ENCODE results near the gene HOGA1.

The HOGA1 gene

GRCh38 chr10:97584060-97584797 is at the start of gene HOGA1:
TSS of gene HOGA1 (plus strand) at chr10:97584389. CDS start at chr10:97584704, 315 bp downstream.
- DNase-seq: peak in 57 of 58 donors; percentile 15 to 98 (median 87)

DNA sequence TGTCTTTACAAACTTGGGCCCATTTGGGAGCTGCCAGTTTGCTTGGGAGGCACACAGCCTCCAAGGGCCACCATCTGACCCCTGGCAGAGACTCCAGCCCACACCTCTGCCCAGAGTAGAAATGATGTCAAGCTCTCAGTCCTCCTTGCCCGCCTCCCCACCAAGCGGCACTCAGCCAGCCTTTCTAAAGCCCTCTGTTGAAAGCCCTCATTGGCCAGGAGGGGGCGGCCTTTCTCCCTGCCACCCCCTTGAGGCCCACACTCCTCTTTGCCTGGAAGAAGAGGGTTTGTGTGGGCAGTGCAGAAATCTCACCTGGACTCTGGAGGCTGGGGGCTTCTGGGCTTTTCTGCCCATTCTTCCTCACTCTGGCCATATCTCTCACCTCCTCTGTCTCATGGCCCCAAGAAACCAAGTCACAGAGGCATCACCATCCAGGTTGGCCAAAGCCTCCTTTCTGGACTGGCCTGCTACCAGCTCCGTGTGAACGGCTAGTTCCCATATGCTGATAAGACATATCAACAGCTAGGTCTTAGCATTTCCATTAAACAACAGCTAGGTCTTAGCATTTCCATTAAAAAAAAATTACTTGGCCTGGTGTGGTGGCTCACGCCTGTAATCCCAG is 49.3 kb upstream of the HOGA1 start:
- DNase-seq: peak in 39 of 58 donors; percentile 8 to 73 (median 33)

- no peak for DNase-seq
These were observed 46.9 kb upstream of the HOGA1 start for GRCh38 chr10:97537186-97537869.

GRCh38 chr10:97538411-97538810 is 45.8 kb upstream of the HOGA1 start:
- DNase-seq: peak in 3 of 58 donors; percentile 9 to 29 (median 11)

GRCh38 chr10:97538839-97539238 is 45.4 kb upstream of the HOGA1 start:
- no peak for DNase-seq

GRCh38 chr10:97539523-97540200 is 44.5 kb upstream of the HOGA1 start:
- DNase-seq: no peak

DNA sequence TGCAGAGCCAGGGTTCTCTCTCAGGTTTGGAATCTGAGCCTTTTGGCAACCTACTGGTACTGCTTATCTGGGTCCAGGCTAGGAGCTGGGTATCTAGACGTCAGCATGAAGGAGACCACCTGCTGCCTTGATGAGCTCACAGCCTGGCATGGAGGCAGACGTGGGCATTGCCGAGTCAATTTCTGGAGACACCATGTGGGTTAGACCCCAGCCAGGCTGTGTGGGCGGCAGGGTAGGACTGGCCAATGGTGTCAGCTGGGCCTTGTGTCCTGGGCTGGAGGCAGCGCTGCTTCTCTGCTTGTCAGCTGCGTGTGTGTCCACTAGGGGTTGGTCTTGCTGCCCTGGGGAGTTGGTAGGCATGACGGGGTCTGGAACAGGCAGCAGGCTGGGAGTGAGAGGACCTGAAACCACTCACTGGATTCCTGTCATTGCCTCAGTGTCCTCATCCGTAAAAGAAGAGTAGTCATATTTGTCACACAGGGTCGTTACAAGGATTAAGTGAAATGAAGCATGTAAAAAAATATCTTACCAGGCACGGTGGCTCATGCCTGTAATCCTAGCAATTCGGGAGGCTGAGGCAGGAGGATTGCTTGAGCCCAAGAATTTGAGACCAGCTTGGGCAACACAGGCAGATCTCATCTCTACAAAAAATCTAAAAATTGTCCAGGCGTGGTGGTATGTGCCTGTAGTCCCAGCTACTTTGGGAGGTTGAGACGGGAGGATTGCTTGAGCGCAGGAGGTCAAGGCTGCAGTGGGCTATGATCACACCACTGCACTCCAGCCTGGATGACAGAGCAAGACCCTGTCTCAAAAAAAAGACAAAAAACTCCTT is 43.3 kb upstream of the HOGA1 start:
- DNase-seq: no peak

GRCh38 chr10:97542169-97543024 is 41.8 kb upstream of the HOGA1 start:
- peak in 45 of 58 donors; percentile 10 to 80 (median 47) for DNase-seq

DNA sequence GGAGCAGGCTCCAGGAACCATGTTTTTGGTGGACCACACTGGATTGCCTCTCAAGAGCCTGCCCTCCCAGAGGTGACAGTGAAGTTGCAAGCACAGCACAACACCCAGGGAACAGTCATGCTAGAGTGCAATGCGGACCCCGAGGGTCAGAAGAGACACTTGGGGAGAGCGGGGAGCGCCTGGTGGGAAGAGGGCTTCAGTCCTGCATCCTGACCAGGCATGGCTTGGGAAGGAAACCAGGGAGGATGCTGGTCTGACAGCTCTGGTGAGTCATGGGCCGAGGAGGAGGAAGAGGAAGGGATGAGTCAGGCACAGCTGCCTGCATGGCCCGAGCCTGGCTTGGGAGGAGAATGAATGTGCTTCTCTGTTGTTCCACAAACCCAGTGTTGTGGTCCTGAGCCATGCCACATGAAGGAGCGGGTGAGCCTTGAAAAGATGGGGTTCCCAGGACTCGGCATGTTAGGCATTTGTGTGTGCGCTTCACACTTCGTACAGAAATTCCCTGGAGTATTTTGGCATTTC is 41.1 kb upstream of the HOGA1 start:
- DNase-seq: peak in 56 of 58 donors; percentile 24 to 92 (median 78)

DNA sequence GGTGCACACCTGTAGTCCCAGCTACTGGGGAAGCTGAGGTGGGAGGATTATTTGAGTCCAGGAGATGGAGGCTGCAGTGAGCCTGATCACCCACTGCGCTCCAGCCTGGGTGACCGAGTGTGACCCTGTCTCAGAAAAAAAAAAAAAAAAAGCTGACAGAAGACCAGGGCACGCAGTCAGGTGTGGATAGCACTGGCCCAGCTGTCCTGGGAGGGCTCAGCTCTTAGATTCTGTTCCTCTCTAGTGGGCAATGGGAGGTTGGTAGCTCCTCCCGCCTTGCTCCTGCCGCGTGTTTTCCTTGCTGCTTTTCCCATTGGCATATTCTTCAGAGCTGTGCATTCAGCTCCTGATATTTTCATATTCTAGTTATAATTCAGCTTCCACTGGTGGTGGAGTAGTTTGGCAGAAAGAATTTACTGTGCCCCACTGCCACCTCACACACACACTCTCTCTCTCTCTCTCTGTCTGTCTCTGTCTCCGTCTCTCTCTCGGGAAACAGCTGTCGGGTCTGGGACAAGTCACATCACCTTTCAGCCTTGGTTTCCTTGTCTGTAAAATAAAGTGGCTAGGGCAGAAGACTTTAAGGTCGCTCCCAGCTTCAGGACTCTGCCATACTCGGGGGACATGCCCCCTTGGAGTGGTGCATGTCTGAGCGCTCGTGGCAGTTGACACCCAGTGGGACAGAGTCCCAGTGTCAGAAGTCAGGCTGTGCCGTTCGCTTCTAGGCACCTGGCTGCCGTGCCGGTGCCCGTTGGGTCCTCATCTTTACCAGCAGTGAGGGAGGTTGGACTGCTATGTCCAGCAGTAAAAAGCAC is 37.5 kb upstream of the HOGA1 start:
- DNase-seq: no peak

- DNase-seq: no peak
These were observed 37.0 kb upstream of the HOGA1 start for GRCh38 chr10:97547271-97547600.

DNA sequence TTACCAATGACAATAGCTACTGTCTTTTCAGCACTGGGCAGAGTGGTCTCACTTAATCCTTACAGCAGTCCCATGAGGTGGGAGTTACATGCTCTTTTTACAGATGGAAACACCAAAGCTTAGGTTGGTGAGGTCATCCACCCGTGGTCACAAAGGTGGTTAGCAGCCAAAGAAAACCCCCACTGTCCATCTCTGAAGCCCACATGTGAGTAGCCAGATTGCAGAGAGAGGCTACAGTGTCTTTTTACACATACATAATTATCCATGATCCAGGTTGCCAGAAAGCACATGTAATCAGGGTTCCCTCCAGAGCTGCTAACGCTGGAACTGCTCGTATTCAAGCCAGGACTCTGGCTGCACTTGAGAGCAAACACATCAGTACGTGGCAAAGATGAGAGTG is 36.2 kb upstream of the HOGA1 start:
- DNase-seq: no peak

GRCh38 chr10:97548828-97549455 is 35.2 kb upstream of the HOGA1 start:
- no peak for DNase-seq

DNA sequence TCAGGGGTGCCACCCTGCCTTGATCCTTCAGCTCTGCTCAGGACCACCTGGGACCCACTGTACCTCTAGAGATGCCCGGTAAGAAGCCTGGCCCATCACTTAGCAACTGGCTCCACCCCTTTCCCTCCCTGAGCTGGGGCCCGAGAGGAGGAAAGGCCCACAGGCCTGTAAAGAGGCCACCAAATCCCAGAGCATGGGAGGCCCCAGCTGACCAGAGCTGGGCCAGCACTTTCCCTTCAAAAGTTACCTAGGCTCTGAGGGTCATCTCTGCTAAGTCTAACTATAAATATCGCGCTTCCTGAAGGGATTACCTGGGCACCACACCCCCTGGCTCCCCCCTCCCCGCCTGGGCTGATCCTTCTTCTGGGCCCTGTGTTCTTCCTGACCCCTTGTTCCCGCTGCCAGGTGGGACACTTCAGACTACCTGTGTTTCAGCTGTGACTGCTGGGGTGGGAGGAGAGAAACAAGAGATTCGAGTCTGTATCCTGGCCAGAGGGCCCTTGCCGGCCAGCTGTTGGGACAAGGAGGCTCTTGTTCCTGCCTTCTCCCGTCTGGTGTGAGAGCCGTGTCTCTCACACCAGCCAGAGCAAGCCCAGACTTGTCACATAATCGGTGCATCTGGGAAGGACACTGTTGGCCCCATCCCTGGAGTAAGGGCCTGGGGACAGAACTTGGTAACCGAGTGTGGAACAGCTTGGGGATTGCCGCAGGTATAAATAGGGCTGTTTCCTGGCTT is 34.4 kb upstream of the HOGA1 start:
- peak in 38 of 58 donors; percentile 5 to 87 (median 48) for DNase-seq

- no peak for DNase-seq
These were observed 33.6 kb upstream of the HOGA1 start for GRCh38 chr10:97550336-97551149.

GRCh38 chr10:97551271-97551670 is 32.9 kb upstream of the HOGA1 start:
- DNase-seq: no peak

All from anterior cingulate cortex (tissue), 58 donors.